Left renal cortex interstitium (tissue), 4 donors: ENCODE measurements around the gene GBX1. TPM values are rescaled to one million over a fixed set of nuclear protein-coding genes. Genes with fewer than 3 reads are reported as not detected.

Source experiments
- DNase-seq, 4 donors: peaks; one replicate each; pipeline ENCODE4 v3.0.0-alpha.2; 2013; ENCODE audit warnings: low read depth in 4 of 4, low spot score in 2 of 4, missing footprints in 1 of 4
- polyA plus RNA-seq, 4 donors: library from polyadenylated mRNA; unstranded; fragments of 120-200 nt; gene quantifications; one replicate each; pipeline ENCODE4 v1.2.1, GENCODE V29; 2013; ENCODE audit not compliant: insufficient read length in 4 of 4

Gene GBX1
- under 1 TPM in 3 of 4 donors, not detected in 1; 0.17 to 0.33 (median 0.22) TPM for polyA plus RNA-seq

DNA sequence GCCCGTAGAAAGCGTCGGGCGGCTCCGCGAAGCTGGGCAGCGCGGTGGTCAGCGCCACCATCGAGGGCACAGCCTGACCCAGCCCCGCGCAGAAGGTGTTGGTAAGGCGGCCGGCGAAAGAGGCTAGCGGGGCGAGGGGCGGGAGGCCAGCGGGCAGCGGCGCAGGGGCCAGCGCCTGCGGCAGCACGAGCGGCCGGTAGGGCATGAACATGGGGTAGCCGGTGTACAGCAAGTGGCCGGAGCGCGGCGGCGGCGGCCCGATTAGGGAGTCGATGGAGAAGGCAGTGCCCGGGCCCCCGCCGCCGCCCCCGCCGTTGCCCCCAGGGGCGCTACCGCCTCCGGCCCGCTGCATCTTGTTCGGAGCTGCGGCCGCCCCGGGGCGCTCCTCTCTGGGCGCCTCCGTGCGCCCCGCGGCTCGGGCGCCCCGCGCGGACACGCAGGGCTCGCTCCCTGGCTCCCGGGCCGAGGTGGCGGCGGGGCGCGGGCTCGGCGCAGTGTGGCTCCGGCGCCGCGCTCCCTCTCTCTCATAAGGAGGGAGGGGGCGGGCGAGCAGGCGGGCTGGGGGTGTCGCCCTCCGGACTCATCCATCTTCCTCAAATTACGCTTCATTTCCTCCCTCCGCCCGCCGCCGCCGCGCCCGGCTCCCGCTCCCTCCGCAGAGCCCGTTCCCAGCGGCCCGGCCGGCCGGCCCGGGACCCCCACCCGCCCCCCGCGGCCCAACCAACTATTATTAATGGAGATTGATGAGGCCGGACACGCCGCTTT lies at the start of gene GBX1:
TSS of gene GBX1 (minus strand) at position 498 of the 765 bp plus-strand sequence. CDS start at position 352, 146 bp downstream.
- peak in 1 of 4 donors; percentile 32 for DNase-seq

DNA sequence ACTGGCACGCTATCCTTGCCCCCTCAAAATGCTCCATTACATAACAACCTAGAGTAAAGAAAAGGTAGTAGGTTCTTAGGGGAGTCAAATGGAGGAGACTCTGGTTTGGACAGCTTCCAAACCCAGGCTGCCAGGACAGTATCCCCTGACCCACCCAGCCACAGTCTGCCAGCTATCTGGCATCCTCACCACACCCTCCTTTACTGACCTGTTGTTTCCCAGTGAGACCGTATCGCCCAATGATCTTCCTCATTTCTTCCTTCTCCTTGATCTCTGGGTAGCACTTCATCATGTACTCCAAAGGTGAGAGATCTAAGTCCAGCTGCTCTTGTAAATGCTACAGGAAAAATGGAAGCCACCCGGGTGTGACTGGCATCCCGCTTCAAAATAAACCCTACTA lies 47.9 kb upstream of the GBX1 start:
- DNase-seq: no peak

DNA sequence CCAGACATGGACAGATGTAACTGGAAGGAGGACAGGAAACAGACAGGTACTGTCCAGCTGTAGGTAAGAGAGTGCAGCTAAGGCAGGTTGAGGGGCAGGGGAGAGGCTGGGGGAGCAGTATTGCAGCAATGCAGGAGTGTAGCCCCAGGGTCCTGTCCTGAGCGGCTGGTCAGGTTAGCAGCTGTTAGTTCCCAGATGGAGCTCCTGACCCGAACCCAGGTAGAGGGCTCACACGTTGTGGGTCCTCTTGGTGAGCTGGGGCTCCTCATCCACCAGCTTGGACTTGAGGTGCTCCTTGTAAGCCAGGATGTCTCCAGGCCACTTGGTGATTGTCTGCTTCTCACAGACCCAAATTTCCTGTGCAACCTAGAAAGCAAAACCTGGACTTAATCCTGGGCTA lies 46.3 kb upstream of the GBX1 start:
- no peak for DNase-seq

DNA sequence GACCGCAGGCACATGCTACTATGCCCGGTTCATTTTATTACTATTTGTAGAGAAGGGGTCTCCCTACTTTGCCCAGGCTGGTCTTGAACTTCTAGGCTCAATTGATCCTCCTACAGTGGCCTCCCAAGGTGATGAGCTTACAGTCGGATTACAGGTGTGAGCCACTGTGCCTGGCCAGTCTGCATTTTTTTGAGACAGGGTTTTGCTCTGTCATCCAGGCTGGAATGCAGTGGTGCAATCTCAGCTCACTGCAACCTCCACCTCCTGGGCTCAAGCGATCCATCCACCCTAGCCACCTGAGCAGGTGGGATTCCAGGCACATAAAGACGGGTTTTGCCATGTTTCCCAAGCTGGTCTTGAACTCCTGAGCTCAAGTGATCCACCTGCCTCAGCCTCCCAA lies 45.1 kb upstream of the GBX1 start:
- DNase-seq: no peak

DNA sequence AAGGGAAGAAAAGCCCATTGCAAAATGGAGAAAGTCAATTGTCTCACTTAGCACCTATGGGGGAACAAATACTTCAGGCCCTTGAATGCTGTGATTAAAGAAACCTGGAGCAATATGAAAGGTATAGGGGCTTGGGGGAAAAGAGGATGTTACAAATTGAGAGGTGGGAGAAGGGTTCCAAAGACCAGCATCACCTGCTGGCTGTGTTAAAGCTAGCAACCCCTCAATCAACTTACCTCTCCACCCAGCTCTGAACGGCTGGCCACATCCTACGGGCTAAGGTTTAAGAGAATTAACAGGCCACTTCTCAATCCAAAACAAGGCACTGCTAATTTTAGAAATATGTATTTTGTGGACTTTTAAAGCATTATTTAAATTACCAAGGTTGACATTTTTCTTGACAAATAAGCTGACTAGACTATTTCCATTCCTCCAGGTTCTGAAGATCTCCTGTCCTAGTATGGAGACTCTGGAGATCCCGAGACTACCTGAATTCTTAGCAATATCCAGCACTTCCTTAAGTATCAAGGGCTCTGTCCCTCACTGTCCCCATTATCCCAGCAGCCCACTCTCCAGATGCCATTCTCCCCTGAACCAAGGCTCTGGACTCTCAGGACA lies 43.8 kb upstream of the GBX1 start:
- no peak for DNase-seq

DNA sequence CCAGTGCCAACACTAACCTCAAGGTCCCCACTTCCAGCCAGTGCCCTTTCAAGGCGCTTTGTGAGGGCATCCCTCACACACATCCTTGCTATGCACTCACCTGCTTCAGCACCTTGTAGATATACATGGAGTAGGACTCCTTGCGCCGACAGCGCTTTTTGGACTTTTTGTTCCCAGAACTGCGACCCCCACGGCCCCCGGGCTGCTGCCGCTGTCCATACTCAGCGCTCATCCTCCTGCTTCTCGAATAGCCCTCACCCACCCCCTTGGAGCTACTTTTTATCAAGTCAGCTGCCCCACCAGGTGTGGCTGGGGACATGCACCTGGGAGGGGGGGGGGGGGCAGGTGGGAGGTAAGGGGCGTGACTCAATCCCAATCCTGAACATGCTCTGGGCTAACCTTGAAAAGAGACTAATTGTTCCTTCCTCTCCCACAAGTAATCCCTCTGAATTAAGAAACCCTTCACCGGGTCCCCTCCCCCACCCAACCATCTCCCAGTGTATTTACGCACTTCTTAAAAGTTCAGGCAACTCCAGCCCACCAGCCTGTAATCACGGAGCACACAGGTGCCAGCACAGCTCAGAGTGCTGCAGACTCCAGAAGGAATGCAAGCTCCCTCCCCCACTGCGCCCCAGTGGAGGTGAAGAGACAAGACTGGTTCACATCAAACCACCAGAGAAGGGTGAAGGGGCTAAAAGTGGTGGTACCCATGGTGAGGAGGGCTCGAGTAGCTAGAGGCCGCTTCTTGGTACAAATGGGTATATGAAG lies 42.8 kb upstream of the GBX1 start, which contains the start of gene H2BK1:
TSS of gene H2BK1 (minus strand) at position 402 of the 768 bp plus-strand sequence. CDS start at position 232, 170 bp downstream.
- DNase-seq: no peak

DNA sequence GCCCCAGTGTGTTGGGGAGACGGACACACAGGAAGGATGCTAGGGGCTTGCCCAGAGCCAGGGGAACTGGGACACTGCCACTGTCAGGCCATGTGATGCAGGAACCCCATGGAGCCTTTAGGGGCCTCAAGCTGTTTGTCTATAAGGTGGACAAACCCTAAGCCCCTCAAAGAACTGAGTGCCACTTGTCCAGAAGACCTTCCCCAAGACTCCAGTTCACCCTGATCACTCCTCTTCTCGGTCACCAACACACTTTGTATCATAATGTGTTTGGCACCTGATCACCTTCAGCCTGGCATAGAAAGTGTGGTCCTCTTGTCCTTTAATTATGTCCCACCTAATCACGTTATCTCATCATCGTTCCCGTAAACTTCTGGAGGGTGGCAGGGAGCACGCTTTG lies 42.1 kb upstream of the GBX1 start:
- DNase-seq: no peak

DNA sequence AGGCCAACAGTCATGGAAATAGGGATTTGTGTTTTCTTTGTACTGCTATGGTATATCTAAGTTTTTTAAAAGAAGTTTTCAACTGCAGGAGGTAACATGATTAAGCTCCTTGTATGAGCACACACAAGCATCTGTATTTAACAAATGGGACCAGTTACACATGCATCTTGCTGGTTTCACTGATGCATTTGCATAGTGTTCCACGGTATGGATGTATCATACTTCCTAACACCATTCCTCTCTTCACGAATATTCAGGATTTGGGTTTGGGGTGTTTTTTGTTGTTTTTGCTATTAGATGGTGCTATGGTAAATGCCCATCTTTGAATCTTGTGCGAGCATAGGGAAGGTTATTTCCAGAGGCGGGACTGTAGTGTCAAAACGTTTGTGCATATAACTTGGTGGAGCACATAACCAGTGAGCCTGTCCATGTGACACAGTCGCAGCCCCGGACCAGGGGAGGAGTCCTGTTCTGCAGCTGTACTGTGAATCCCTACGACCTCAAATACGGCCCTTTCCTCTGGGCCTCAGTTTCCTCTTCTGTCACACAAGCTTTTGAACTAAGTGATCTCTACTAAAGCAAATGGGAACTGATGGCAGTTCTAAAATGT lies 40.9 kb upstream of the GBX1 start:
- DNase-seq: no peak

DNA sequence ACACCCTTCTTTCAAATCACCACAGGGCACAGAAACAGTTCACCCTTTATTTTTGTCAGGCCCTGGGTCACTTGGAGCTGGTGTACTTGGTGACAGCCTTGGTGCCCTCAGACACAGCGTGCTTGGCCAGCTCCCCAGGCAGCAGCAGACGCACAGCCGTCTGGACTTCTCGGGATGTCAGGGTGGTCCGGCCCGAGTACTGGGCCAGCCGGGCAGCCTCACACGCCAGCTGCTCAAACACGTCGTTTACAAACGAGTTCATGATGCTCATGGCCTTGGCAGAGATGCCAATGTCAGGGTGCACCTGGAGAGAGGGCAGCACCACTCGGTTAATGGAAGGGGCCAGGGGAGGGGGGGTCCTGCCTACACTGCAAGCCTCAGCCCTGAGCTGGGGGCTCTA lies 40.3 kb upstream of the GBX1 start:
- no peak for DNase-seq

DNA sequence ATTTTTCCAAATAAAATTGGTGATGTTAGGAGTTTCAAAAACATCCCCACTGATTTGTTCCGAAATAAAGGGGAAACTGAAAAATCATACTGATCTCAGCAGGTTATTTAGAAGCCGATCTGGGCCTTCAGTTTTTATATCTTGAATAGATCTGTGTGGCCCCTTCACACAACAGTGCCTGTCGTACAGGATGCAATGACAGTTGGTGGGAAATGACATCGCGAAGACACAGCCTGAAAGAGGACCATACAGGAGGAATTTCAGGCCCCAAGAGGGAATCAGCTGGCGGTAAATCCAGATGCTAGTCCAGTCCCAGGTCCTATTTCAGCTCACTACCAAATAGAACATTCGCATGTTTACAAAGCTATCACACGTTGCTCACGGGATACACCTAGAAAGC lies 39.8 kb upstream of the GBX1 start:
- DNase-seq: no peak

DNA sequence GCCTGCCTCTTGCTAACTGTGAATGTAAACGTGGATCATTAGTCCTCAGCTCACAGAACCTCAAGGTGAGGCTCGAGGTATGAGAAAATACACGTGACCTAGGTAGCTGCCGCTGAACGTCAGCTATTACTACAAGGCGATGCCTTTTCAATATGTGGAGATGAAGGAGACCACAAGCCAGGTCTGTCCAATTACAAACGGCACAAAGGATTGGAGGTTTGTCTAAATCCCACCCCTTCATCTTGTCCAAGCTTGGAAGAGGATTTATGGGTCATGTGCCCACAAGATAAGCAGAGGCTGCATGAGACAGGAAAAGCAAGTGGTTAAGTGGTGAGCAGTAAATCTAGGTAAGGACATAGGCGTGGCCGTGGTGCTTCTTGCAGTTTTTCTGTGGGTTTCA lies 39.4 kb upstream of the GBX1 start:
- DNase-seq: no peak

DNA sequence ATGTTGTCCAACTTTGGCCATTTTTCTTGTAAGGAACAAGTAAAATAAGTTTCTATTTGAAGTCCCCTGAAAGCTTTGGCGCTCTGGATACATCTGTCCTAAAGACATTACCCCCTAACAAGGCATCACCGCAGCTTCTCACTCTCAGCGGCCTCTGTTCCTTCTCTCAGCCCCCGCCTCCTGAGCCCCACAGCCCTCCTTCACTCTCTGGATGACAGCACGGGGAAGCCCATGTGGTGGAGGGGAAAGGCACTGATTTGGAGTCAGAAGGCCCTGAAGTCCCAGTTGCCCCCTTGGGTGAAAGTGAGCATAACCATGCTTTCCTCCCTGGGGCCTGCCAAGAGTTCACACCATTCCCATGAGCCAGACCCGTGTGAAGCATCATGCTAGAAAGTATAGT lies 38.2 kb upstream of the GBX1 start:
- no peak for DNase-seq

DNA sequence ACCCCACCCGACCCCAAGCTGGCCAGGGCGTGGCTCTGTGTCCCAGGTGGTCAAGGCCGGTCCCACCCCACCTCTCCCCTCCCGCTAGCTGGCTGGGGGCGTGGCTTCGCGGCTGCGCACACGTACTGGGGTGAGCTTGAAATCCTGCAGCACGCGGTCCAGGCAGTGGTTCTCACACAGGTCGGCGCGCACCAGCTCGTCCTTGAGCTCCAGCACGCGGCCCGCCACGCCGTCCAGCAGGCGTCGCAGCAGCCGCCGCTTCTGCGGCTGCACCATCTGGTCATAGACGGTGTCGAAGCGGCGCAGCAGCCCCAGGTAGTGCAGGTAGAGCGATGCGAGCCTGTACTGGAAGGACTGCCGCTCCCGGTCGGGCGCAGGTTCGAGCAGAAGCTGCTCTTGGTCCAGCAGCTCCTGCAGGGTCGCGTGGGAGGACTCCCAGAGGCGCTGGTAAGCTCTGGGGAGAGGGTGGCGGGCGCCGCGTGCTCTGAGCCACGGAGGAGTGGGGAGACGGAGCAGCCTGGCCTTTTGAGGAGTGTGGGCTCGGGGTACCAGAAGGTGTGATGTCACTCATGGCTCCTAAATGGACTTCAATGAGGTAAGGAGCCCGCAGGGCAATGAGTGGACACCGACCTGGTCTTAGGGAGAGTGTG lies 37.0 kb upstream of the GBX1 start:
- no peak for DNase-seq

DNA sequence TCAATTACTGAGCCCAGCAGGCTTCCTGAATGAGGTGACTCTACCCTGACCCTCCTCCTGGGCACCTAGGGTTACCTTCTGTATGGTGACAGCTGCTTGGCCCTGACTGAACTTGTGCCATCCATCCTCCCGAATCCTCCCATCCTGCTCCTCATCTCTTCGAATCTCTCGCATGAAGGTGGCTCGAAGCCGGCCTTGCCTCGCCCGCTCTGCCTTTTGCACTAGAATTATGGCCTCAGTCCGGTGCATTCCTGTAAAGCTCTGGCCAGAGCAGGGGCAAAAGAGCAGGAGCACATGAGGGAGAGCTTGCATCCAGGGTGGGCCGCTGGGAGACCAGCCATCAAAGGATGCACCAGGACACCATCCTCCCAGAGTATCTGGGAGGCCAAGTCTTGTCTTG lies 35.3 kb upstream of the GBX1 start:
- no peak for DNase-seq

DNA sequence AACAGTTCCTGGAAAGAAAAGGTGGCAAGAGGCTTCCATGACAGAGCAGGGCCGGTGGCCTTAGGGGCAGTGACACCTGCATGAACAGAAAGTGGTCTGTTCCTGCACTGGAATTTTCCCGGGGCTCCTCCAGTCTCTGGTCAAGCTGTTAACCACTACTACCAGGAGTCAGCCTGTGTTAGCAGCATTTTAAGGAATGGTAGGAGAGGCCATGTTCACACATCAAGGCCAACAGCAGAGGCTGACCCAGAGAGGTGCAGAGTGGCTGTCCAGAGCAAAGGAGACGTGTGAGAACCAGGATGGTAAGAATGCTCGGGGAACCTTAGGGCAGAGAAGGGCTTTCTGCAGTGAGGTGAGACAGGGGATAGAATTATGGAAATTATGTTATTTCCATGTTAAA lies 34.3 kb upstream of the GBX1 start:
- no peak for DNase-seq

DNA sequence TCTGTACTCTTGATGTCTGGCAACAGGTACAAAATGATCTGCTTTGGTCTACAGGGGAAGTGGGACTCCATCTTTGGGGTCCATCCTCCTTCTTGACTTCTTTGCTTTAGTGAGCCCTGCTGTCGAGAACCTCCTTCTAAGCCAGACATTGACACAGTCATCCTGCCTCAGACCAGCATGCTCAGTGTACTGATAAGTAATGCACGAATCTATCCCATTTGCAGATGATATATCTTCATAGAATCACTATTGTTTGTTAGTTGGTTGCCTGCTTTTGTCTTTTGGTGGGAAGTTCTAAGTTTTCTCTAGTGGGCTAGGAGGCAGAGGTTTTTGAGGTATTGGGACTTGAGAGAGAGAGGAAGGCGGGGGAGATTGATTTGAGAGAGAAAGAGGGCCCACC lies 33.9 kb upstream of the GBX1 start:
- DNase-seq: no peak

DNA sequence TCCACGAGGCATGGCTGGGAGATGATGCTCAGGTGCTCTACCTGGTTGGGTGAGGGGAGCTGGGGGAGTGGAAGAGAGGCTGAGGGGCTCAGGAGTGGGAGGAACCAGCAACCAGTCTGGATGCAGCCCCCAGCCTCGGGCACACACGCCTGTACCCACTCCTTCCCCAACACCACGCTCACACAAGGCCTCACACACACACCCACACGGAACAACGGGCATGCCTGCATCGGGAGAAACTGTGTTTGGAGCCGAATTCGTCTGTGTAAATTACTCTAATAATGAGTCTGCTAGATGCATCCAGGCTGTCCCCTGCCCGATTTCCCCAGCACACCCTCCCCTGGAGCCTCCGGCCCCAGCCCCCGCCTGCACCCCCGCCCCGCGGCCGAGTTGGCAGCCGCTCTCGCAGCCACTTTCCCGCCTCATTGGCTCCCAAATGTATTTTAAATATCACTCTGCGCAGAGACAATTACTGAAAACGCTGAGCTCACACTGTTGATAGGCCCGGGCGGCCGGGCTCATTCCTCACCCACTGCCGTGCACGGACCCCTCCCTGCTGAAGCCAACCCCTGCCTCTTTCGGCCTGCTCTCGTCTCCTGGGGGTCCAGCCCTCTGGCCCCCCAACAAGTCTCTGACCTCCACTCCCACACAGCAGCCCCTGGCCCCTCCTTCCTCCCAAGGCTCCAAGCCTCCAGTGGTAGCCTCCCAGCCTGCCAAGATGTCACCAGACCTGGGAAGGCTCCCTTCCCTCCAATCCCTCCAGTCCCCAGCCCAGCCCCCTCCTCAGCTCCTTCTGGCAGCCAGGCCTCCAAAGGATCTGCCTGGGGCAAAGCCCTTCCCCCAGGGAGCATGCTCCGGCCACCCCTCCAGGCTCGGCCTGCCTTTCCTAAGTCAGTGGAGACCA lies 31.7 kb upstream of the GBX1 start:
- DNase-seq: peak in 2 of 4 donors; percentile 23 to 32

DNA sequence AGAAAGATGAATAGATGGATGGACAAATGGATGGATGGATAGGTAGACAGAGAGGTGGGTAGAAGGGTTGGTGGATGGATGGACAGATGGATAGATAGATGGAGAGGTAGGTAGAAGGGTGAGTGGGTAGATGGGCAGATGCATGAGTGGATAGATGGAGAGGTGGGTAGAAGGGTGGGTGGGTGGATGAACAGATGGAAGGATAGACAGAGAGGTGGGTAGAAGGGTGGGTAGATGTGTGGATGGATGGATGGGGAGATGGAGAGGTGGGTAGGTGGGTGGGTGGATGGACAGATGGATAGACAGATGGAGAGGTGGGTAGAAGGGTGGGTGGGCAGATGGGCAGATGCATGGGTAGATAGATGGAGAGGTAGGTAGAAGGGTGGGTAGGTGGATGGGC lies 30.4 kb upstream of the GBX1 start:
- DNase-seq: no peak

DNA sequence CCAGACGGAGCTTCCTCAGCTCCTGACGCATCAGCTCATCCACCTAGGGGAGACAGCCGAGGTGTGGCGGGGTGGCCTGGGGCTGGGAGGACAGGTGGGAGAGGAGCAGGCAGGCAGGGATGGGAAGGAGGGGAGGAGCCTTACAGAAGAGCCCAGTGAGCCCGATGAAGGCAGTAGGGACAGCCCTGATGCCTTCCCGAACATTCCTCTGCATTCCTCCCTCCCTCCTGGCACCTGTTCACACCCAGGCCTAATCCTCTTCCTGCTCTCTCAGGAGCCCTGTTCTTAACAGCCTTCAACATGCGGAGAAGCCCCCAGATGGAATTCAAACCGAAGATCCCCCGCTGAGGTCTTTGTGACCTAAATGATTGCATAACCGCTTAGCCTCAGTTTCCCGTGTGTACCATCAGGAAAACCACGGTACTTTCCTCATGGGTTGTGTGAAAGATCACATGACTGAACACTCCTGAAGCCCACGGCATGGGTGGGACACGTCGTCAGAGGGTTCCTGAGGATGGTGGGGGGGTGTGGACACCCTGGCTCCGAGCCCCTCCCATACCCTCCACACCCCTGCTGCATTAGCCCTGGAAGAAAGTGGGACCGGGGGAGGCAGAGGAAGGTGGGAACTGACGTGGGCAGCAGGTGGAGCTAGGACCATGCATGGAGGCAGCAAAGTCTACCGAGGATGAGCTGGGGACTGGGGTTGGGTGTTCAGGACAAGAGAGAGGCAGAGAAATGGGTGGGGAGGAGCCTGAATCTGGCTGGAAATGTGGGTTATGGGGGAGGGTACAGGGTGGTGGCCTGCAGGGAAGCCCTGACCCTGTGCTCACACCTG lies 28.3 kb upstream of the GBX1 start:
- no peak for DNase-seq
